Activated CD8-positive, alpha-beta memory T cell treated with anti-CD3 and anti-CD28 coated beads for 24 hours (primary cell): ENCODE results near the gene TAGLN2.

Experiments used
- DNase-seq: peaks from one replicate; pipeline ENCODE4 v3.0.0-alpha.2; 2020

TAGLN2 gene

GRCh38 chr1:159898527-159898926 is 26.8 kb downstream of the TAGLN2 start:
- no peak for DNase-seq

- no peak for DNase-seq
Measured at GRCh38 chr1:159897962-159898361, 27.3 kb downstream of the TAGLN2 start.

DNA sequence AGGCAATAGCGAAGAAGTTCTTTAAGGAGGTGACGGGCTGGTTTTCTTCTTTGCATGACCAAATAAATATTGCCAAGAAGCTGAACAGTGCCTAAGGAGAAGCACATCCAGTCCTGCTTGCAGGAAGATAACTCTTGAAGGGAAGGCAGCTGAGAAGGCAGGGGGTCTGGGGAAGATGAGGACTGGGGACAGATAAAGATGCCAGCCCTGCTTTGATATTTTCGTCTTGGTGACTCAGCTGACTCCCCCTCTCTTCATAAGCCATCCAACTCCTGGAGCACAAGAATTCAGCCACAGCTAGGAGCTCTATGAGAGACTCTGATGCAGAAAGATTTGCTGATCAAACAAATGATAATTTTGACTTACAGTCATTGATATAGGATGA is 28.8 kb downstream of the TAGLN2 start:
- no peak for DNase-seq

DNA sequence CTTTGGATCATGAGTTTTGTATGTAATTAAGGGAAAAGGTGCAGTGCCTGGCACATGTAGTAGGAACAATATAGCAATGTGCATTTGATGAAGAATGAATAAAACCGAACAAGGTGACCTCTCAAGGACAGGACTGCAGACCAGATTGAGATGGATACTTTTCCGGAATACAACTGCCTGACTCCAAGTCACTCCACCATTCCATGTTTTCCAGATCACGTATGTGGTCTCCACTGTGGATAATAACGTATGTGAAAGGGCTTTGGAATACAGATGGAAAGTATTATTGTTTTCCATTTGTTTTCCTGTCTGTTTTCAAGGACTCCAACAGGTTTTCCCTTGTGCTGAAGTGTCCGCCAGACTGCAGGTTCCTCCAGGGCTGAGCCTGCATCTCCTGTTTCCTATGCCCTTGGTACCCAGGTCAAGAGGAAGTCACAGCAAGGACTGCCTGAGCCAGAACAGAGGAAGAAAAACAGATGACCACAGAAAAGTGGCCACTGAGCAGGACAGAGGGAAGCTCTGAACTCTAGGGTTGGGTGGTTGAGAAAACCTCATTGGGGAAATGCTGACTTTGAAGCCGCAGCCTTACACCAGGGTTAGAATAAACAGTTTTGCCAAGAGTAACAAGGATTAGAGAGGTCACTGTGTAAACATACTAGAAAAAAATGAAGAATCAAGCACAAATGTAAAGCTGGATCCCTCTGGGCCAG is 29.3 kb downstream of the TAGLN2 start:
- no peak for DNase-seq

DNA sequence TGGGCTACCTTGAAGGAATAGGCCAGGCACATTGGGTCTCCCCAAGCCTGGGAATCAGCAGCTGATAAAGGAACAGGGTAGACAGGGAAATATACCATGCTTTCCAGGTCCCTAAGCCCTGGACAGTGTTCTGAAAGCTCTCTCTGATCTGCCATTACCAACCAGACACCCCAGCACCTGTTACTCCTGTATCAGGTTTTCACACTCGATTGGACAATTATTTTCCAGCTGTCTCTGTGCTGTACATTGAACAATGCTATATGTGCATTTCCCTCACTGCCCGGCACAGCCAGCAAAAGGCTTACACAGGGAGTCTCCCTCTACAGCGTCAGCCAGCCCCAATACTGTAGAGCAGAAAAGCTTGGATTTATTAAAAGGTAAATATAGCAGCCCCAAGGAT is 30.0 kb downstream of the TAGLN2 start:
- no peak for DNase-seq

GRCh38 chr1:159892944-159893343 is 32.4 kb downstream of the TAGLN2 start:
- no peak for DNase-seq

GRCh38 chr1:159891275-159892157 is 33.8 kb downstream of the TAGLN2 start:
- DNase-seq = peak; percentile 90

DNA sequence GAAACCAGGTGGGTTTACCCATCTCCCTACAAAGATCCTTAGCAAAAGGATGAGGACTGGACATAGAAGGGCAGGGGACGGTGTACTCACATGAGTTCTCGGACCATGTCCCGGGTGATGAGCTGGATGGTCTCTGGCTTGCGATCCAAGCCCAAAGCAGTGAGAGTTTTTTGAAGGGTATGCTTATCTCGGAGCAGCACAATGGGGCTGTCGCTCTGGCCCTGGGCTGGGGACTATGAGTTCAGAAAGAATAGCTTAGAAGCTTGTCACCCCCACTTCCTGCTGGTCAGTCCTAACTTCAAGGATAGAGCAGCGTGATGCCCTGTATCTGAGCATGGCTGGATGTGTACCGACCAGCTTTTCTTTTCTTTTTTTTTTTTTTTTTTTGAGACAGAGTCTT is 34.9 kb downstream of the TAGLN2 start:
- no peak for DNase-seq

DNA sequence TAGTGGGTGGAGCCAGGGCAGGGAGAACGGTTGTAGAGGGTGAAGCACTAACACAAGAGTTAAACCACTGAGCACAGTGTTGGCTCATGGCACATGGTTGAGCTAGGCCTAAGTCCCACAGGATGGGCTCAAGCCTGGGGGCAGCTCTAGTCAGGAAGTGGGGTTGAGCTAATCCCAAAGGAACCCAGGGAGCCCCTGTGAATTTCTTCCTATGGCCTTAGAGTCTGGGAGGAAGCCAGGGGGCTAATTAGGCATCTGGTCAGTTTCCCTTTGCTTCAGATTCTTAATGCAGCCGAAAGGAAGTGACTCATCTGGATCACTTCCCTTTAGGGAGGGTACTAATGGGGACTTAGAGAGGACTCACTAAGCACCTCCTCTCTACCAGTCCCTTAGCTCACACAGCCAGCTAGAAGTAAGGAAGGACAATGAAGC is 35.5 kb downstream of the TAGLN2 start:
- DNase-seq = no peak

- no peak for DNase-seq
Measured at GRCh38 chr1:159889202-159889601, 36.1 kb downstream of the TAGLN2 start.

GRCh38 chr1:159884296-159884695 is 41.0 kb downstream of the TAGLN2 start:
- DNase-seq = no peak

DNA sequence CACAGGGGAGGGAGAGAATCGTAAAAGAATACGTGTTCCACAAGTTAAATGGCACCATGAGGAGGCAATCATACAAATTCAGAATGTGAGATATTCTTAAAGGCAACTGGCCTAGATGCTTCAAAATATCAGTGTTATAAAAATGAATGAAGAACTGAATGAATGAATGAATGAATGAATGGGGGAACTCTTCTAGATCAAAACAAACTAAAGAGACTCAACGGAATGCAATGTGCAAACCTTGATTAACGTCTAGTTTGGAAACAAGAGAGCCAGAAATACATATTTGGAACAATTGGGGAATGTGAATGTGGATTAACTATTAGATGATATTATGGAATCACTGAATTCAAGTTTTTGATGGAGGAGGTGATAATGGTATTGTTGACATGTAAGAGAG is 42.2 kb downstream of the TAGLN2 start:
- DNase-seq = no peak

- no peak for DNase-seq
Measured at GRCh38 chr1:159882527-159882862, 42.8 kb downstream of the TAGLN2 start.

GRCh38 chr1:159881622-159882526 is 43.4 kb downstream of the TAGLN2 start:
- DNase-seq = no peak

- DNase-seq = no peak
Measured at GRCh38 chr1:159880430-159880829, 44.9 kb downstream of the TAGLN2 start.

DNA sequence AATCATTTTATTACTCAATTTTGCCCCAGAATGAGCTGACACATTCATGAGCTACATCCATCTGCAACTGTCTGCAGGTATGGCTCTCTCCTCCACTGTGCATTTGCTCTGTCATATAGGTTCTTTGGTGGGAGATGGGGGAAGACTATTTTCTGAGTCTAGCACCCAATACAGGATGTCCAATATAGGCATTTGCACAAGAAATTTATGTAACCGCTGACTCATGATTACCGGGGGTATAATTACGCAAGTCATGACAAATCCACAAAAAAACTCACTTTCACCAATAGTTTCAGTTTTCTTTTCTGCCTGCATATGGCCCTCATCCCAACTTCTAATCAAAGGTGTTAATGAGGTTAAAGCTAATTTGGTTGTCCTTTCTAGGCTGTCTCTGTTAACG is 45.3 kb downstream of the TAGLN2 start:
- DNase-seq = no peak

DNA sequence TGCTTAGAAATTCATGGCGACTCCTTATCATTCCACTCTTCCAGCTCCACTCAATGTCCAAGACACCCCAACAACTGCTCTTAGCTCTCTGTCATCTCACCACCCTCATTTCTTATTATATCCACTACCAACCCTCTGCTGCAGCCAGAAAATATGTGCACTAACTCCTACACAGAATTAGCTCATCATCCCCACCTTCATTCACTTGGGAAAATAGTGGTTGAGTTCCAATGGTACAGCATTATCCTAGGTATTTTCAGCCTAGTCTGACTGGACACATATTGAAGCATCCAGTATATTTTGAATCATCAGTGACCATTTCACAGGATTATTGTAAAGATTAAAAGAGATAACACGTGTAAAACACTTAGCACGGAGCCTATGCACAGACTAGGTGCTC is 46.2 kb downstream of the TAGLN2 start:
- no peak for DNase-seq

DNA sequence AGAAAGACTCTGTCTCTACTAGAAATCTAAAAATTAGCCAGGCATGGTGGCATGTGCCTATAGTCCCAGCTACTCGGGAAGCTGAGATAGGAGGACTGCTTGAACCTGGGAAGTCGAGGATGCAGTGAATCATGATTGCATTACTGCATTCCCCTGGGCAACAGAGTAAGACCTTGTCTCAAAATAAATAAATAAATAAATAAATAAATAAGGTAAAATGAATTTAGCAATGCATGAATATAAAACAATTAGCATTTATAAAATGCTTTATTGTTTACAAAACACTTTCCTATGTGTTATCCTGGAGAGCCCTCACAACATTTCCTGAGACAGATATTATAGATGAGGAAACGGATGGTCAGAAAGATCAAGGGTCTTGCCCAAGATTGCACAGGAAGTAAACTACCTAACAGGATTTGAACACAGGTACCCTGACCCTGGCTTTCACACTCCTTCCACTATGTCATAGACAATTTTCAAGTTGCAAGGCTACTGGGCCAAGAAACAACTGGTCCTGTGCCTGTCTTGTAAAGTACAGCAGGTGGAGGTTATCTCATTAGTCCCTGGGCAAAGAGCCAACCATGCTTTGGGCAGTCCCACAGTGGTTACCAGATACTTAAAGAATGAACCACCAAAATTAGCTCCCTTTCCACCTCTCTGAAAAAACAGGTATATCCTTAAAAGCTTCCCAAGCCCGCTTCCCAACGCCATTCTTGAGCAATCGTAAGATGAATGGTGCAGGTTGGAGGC is 47.4 kb downstream of the TAGLN2 start:
- DNase-seq = no peak

DNA sequence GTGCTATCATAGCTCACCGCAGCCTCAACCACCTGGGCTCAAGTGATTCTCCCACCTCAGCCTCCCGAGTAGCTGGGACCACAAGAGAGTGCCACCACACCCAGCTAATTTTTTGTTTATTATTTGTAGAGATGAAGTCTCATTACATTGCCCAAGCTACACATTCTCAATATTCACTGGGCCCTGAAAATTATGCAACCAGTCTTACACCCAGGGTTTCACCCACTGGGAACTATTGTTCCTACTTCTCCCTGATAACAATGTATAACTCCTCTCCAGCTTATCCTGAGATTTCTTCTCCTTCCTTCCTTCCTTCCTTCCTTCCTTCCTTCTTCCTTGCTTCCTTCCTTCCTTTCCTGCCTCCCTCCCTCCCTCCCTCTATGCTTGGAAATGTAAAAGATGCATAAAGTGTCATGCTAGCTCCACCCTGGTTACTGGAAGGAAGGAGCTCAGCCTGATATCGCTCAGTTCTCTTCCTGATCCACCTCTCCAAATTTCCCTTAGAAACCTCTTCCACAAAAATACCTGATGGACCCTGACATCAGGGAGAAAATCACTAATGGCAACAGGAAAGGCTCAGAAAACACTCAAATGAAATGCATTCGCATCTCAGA is 51.7 kb downstream of the TAGLN2 start:
- DNase-seq = no peak

DNA sequence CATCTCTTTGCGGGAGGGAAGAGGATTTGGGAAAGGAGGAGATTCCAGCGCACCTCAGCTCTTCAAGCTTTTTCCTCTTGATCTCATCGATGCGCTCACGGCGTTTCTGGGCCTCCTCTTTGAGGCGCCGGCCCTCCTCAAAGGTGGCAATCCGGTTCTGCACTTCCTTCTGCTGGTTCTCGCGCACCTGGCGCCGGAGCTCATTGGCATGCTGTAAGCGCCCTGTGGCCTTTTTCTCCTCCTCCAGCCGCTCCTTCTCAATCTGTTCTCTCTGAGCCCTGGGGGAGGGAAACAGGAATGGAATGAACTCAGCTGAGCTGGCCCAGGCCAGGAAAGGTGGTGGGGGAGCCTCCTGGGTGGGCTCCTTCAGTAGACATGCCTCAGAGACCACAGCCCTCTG is 52.4 kb downstream of the TAGLN2 start:
- no peak for DNase-seq

GRCh38 chr1:159870704-159871103 is 54.6 kb downstream of the TAGLN2 start:
- DNase-seq = no peak

- no peak for DNase-seq
Measured at GRCh38 chr1:159869607-159870006, 55.7 kb downstream of the TAGLN2 start.
